ENCODE data around the gene UPB1.

Gene UPB1

GRCh38 chr22:24485170-24485569 is 10.0 kb upstream of the UPB1 start:
- no peaks in the 10 kb centered on the region for H3K79me2 ChIP-seq (ENCODE audit: control insufficient read depth, low read length)
- TF ChIP-seq CTCF (IDR thresholded peaks at IDR 0.05; ENCODE audit: low read depth, low read length, poor library complexity, severe bottlenecking): no peak
- no peak for TF ChIP-seq EZH2phosphoT487 (IDR thresholded peaks at IDR 0.05; ENCODE audit: borderline replicate concordance, low read length)
- H3K36me3 ChIP-seq (ENCODE audit: control insufficient read depth, low read length): no peaks in the 10 kb centered on the region
- H3K27ac ChIP-seq (ENCODE audit: low read depth, low read length): no peak overlapping the region
- H4K20me1 ChIP-seq (ENCODE audit: control insufficient read depth, insufficient read depth, low read depth, low read length): no peaks in the 10 kb centered on the region
- H3K4me1 ChIP-seq (ENCODE audit: control insufficient read depth, low read length): peaks cover 7% of the 10 kb centered on the region; the same call in 1 of the 2 replicates
- no peaks in the 10 kb centered on the region for H3K27me3 ChIP-seq (ENCODE audit: control insufficient read depth, low read length)
- no peaks in the 10 kb centered on the region for H3K9me2 ChIP-seq (replicated peaks; ENCODE audit: control insufficient read depth, low read length)
- H3K9me3 ChIP-seq (ENCODE audit: control insufficient read depth, insufficient read depth, low read length): no peaks in the 10 kb centered on the region
- H3K4me3 ChIP-seq (ENCODE audit: low read length): no peak overlapping the region
- H3K4me2 ChIP-seq (ENCODE audit: low read length): no peak overlapping the region
- no peaks in the 10 kb centered on the region for H3F3A ChIP-seq (ENCODE audit: control insufficient read depth, insufficient read depth)

GRCh38 chr22:24485608-24486007 is 9.5 kb upstream of the UPB1 start:
- no peaks in the 10 kb centered on the region for H3K9me3 ChIP-seq (ENCODE audit: control insufficient read depth, insufficient read depth, low read length)
- no peak overlapping the region for H3K27ac ChIP-seq (ENCODE audit: low read depth, low read length)
- H3F3A ChIP-seq (ENCODE audit: control insufficient read depth, insufficient read depth): no peaks in the 10 kb centered on the region

GRCh38 chr22:24486501-24486921 is 8.6 kb upstream of the UPB1 start:
- H3K4me2 ChIP-seq (ENCODE audit: low read length): no peak overlapping the region
- no peaks in the 10 kb centered on the region for H3K9me2 ChIP-seq (replicated peaks; ENCODE audit: control insufficient read depth, low read length)
- H3F3A ChIP-seq (ENCODE audit: control insufficient read depth, insufficient read depth): no peaks in the 10 kb centered on the region
- no peaks in the 10 kb centered on the region for H3K9me3 ChIP-seq (ENCODE audit: control insufficient read depth, insufficient read depth, low read length)
- H3K79me2 ChIP-seq (ENCODE audit: control insufficient read depth, low read length): no peaks in the 10 kb centered on the region
- peaks cover 7% of the 10 kb centered on the region; the same call in 1 of the 2 replicates for H3K4me1 ChIP-seq (ENCODE audit: control insufficient read depth, low read length)
- no peak overlapping the region for H3K27ac ChIP-seq (ENCODE audit: low read depth, low read length)
- H4K20me1 ChIP-seq (ENCODE audit: control insufficient read depth, insufficient read depth, low read depth, low read length): no peaks in the 10 kb centered on the region
- H3K4me3 ChIP-seq (ENCODE audit: low read length): no peak overlapping the region
- TF ChIP-seq EZH2phosphoT487 (IDR thresholded peaks at IDR 0.05; ENCODE audit: borderline replicate concordance, low read length) (no peak), CTCF (IDR thresholded peaks at IDR 0.05; ENCODE audit: low read depth, low read length, poor library complexity, severe bottlenecking) (no peak)
- H3K27me3 ChIP-seq (ENCODE audit: control insufficient read depth, low read length): no peaks in the 10 kb centered on the region
- no peaks in the 10 kb centered on the region for H3K36me3 ChIP-seq (ENCODE audit: control insufficient read depth, low read length)

More at GRCh38 chr22:24485608-24486007, 9.5 kb upstream of the UPB1 start:
- TF ChIP-seq EZH2phosphoT487 (IDR thresholded peaks at IDR 0.05; ENCODE audit: borderline replicate concordance, low read length): no peak
- peak; percentile 42 for TF ChIP-seq CTCF (IDR thresholded peaks at IDR 0.05; ENCODE audit: low read depth, low read length, poor library complexity, severe bottlenecking)
- Histone ChIP-seq H3K4me1 (ENCODE audit: control insufficient read depth, low read length) (peaks cover 7% of the 10 kb centered on the region; the same call in 1 of the 2 replicates), H3K27me3 (ENCODE audit: control insufficient read depth, low read length) (no peaks in the 10 kb centered on the region), H3K4me3 (ENCODE audit: low read length) (no peak overlapping the region), H4K20me1 (ENCODE audit: control insufficient read depth, insufficient read depth, low read depth, low read length) (no peaks in the 10 kb centered on the region), H3K4me2 (ENCODE audit: low read length) (no peak overlapping the region), H3K79me2 (ENCODE audit: control insufficient read depth, low read length) (no peaks in the 10 kb centered on the region), H3K9me2 (replicated peaks; ENCODE audit: control insufficient read depth, low read length) (no peaks in the 10 kb centered on the region), H3K36me3 (ENCODE audit: control insufficient read depth, low read length) (no peaks in the 10 kb centered on the region)

Measured in DOHH2 (cell line).